Small intestine (tissue), 16 donors: ENCODE measurements around the gene SYT13. TPM values are rescaled to one million over a fixed set of nuclear protein-coding genes. Genes with fewer than 3 reads are reported as not detected.

Experiments
- DNase-seq, 2 donors: peaks; one replicate each; pipeline versions ENCODE4 v3.0.0 to v3.0.0-alpha.2; 2013
- FAIRE-seq: peaks from 2 replicates; lab custom pipeline; 2012; peaks lifted over from hg19 to GRCh38; lab: Jason Lieb, UNC
- H3K27ac ChIP-seq, 3 donors: one replicate each; pipeline ENCODE4 v1.5.1; 2013; ENCODE audit warnings: low read length in 2 of 3, mild to moderate bottlenecking in 2 of 3, control low read depth in 1 of 3, inconsistent platforms in 1 of 3, low read depth in 1 of 3, moderate library complexity in 1 of 3
- H3K27me3 ChIP-seq, 3 donors: one replicate each; pipeline ENCODE4 v1.6.1; 2013; ENCODE audit warnings: low read length in 3 of 3, inconsistent platforms in 1 of 3; ENCODE audit not compliant: control insufficient read depth in 3 of 3, insufficient read depth in 3 of 3
- H3K36me3 ChIP-seq, 3 donors: one replicate each; pipeline ENCODE4 v1.6.1; 2013; ENCODE audit warnings: low read length in 3 of 3, inconsistent platforms in 1 of 3, low read depth in 1 of 3, mild to moderate bottlenecking in 1 of 3, moderate library complexity in 1 of 3; ENCODE audit not compliant: control insufficient read depth in 3 of 3, insufficient read depth in 2 of 3
- H3K4me1 ChIP-seq, 3 donors: one replicate each; pipeline ENCODE4 v1.6.1; 2013; ENCODE audit warnings: low read length in 2 of 3, inconsistent platforms in 1 of 3, low read depth in 1 of 3, mild to moderate bottlenecking in 1 of 3, moderate library complexity in 1 of 3; ENCODE audit not compliant: control insufficient read depth in 3 of 3, insufficient read depth in 2 of 3
- H3K4me3 ChIP-seq, 3 donors: one replicate each; pipeline ENCODE4 v1.5.1; 2013; ENCODE audit warnings: low read length in 3 of 3, control low read depth in 1 of 3, inconsistent platforms in 1 of 3, low read depth in 1 of 3, mild to moderate bottlenecking in 1 of 3, moderate library complexity in 1 of 3
- H3K9me3 ChIP-seq, 2 donors: one replicate each; pipeline ENCODE4 v1.6.1; 2013; ENCODE audit warnings: low read depth in 1 of 2, low read length in 1 of 2; ENCODE audit not compliant: control insufficient read depth in 2 of 2, insufficient read depth in 1 of 2
- WGBS, 3 donors: extraction: QIAGEN DNeasy Blood & Tissue Kit; methylation state at CpG; one replicate each; pipeline ENCODE4 v1.1.7; 2013; 5-methylcytosine and 5-hydroxymethylcytosine counted together
- long read RNA-seq, 10 donors: transcript quantifications; one replicate each; lab custom pipeline, GENCODE V29; 2026
- polyA plus RNA-seq, 4 donors: library from polyadenylated mRNA; stranded (reverse) in 3 of 4; unstranded in 1 of 4; fragments of 200-250 nt in 3 of 4; fragments of 120-200 nt in 1 of 4; gene quantifications; one replicate each; pipeline versions ENCODE4 v1.2.1 to v1.2.3, GENCODE V29; 2013
- donor health status: healthy with polysubstance abuse.
- donor health status: control.
- donor health status: control.
- donor health status: Bipolar disorder and iron deficiency.
- donor health status: healthy.

Gene SYT13, protein sequence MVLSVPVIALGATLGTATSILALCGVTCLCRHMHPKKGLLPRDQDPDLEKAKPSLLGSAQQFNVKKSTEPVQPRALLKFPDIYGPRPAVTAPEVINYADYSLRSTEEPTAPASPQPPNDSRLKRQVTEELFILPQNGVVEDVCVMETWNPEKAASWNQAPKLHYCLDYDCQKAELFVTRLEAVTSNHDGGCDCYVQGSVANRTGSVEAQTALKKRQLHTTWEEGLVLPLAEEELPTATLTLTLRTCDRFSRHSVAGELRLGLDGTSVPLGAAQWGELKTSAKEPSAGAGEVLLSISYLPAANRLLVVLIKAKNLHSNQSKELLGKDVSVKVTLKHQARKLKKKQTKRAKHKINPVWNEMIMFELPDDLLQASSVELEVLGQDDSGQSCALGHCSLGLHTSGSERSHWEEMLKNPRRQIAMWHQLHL
- polyA plus RNA-seq = 10 to 100 TPM in 2 of 4 donors, 1 to 10 TPM in 2; 2.0 to 44.2 (median 12.3) TPM
- long read RNA-seq, donor 1, full-length matches to known transcripts = 4 of 10 reads
- long read RNA-seq, donor 1, partial matches to known transcripts = 6 of 10 reads
- long read RNA-seq, donor 1, other reads (novel, unspliced or antisense) = 0 of 10 reads
- long read RNA-seq, donor 2, full-length matches to known transcripts = 2 of 2 reads
- long read RNA-seq, donor 2, partial matches to known transcripts = 0 of 2 reads
- long read RNA-seq, donor 2, other reads (novel, unspliced or antisense) = 0 of 2 reads
- long read RNA-seq, donor 3, full-length matches to known transcripts = 2 of 2 reads
- long read RNA-seq, donor 3, partial matches to known transcripts = 0 of 2 reads
- long read RNA-seq, donor 3, other reads (novel, unspliced or antisense) = 0 of 2 reads
- long read RNA-seq, donor 4 = 0 reads
- long read RNA-seq, donor 5 = 0 reads
- long read RNA-seq, donor 6, full-length matches to known transcripts = 3 of 3 reads
- long read RNA-seq, donor 6, partial matches to known transcripts = 0 of 3 reads
- long read RNA-seq, donor 6, other reads (novel, unspliced or antisense) = 0 of 3 reads
- long read RNA-seq, donor 7 = 0 reads
- long read RNA-seq, donor 8 = 0 reads
- long read RNA-seq, donor 9 = 0 reads
- long read RNA-seq, donor 10, full-length matches to known transcripts = 10 of 10 reads
- long read RNA-seq, donor 10, partial matches to known transcripts = 0 of 10 reads
- long read RNA-seq, donor 10, other reads (novel, unspliced or antisense) = 0 of 10 reads

DNA sequence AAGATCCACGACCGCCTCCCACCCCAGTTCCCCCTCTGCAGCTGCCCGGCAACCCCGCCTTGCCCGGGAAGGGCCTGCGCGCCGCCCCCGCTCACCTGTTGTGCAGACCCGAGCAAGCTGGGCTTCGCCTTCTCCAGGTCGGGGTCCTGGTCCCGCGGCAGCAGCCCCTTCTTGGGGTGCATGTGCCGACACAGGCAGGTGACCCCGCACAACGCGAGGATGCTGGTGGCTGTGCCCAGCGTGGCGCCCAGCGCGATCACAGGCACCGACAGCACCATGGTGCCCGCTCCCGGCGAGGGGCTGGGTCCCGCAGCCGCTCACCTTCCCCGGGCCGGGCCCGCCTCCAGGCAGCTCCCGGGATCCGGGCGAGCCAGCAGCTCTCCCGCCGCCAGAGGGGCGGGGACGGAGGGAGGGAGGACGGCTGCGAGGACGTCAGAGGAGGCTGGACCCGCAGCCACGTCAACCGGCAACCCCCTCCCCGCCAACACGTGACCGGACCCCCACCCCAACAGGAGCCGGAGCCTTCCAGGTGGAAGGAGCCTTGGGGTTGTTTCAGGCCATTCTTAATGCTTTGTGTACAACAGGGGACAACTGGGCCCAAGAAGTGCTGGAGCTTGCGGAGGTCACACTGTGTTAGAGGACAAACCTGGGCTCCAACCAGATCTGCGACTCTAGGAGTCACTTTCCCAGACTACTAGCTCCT, at the start of gene SYT13:
Gene SYT13 (minus strand): TSS at position 412 of the 703 bp plus-strand sequence. CDS start 134 bp downstream, at position 278.
- Histone ChIP-seq H3K4me1 (peaks cover 0 to 21% (median 0%) of the 10 kb centered on the region in 3 donors), H3K27me3 (peaks cover 0 to 17% (median 0%) of the 10 kb centered on the region in 3 donors), H3K4me3 (peak within 1 kb of the TSS in 2 of 3 donors; percentile 72 to 74), H3K36me3 (no peaks in the 10 kb centered on the region), H3K27ac (peak within 1 kb of the TSS; percentile 34 to 79 (median 62)), H3K9me3 (peaks cover 0 to 6% of the 10 kb centered on the region in 2 donors)
- DNase-seq = peak; percentile 82 to 92
- 0 to 8% (median 3%) methylated on average over 27 to 50 of the region's 50 CpGs for WGBS, 3 donors
- FAIRE-seq = no peak

DNA sequence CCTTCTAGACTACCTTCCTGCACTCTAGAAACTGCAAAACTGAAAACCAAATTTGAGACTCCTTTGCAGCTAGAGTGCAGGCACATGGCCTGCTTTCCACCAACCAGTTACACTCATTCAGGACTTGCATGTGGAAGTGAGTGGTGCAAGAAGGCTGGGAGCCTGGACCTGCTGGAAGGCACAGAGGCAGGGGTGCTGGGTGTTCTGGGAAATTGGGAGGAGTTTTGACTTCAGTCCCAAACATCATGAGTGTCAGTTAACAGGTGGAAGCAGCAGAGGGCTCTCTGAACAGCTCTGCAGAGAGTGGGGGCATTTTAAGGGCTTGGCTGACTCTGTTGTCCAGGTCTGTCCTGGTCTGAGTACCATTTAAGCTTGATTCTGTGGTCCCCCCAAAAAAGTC, 49.3 kb upstream of the SYT13 start:
- DNase-seq = no peak
- Histone ChIP-seq H3K27ac (no peak overlapping the region), H3K4me1 (no peaks in the 10 kb centered on the region), H3K36me3 (no peaks in the 10 kb centered on the region), H3K4me3 (no peak overlapping the region), H3K27me3 (no peaks in the 10 kb centered on the region), H3K9me3 (no peaks in the 10 kb centered on the region)
- FAIRE-seq = no peak

DNA sequence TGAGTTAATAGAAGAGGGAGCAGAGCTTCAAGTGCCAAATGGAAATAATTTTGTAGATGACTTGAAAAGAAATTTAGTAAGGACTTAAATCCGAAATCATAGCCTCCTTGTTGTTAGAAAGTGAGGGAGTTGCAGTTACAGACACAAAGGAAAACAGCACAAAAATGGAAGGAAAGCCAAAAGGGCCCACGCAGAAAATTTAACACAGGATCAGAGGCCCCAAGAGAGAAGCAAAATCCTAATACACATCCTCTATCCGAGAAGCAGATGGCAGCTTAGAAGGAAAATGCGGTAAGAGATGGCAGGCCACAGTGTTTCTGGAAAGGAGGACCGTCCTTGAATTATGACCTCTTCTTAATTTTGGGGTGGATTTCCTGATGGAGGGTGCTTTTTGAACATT, 48.7 kb upstream of the SYT13 start:
- Histone ChIP-seq H3K4me3 (no peak overlapping the region), H3K9me3 (no peaks in the 10 kb centered on the region), H3K27ac (no peak overlapping the region), H3K4me1 (no peaks in the 10 kb centered on the region), H3K36me3 (no peaks in the 10 kb centered on the region), H3K27me3 (no peaks in the 10 kb centered on the region)
- no peak for DNase-seq
- no peak for FAIRE-seq
- WGBS, 3 donors = 86 to 93% (median 89%) methylated on average over 5 of the region's 5 CpGs

DNA sequence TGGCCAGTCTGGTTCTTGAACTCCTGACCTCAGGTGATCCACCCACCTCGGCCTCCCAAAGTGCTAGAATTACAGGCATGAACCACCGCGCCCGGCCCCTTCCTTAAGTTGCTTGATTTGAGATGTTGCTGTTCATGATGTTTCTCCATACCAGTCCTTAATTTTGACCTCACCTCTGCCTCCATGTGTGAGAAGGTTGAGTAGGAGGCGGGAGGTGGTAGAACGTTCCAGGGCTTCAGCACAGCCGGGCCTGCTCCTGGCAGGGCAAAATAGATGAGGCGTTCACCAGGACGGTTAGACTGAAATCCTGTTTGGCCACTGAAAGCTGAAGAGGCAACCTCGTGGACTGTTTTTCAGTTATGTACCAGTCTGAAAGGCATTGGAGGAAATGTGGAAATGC, 48.3 kb upstream of the SYT13 start:
- FAIRE-seq (no peak), DNase-seq (no peak)
- Histone ChIP-seq H3K27me3 (no peaks in the 10 kb centered on the region), H3K36me3 (no peaks in the 10 kb centered on the region), H3K9me3 (no peaks in the 10 kb centered on the region), H3K27ac (no peak overlapping the region), H3K4me1 (no peaks in the 10 kb centered on the region), H3K4me3 (no peak overlapping the region)
- 89 to 93% (median 92%) methylated on average over 10 of the region's 10 CpGs for WGBS, 3 donors

DNA sequence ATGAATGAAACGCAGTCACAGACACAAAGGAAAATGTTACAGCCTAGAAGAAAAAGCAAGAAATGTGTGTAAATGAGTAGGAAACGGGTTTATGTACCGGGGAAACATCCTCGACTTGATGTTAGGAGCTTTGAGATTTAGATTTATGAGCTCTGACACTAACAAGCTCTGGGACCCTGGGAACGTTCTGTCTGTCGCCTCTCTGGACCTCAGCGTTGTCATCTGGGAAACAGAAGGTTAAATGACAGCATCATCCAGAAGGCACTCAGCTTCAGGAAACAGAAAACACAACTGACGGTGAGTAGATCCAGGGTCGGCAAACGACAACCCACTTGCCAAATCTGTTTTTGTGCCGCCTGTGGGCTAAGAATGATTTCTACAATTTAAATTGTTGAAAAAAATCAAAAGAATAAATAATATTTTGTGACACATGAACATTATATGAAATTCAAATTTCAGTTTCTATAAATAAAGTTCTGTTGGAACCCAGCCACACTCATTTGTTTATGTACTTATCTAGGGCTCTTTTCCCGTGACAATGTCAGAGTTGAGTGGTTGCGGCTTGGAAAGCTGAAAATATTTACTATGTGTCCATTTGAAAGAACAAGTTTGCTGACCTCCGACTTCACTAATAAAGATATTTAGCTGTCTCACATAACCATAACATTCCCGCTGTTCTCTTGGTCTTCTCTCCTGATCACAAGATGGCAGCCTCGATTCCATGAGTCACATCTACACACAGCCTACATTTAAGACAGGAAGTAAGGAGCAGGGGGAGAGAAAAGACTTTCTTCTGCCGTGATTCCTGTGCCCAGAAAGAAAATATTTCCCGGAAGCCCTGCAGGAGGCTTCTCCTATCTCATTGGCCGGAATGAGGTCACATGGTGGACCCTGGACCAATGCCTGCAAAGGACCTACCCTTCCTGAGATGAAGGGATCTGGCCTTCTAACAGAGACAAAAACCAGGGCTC, 47.1 kb upstream of the SYT13 start:
- Histone ChIP-seq H3K27me3 (no peaks in the 10 kb centered on the region), H3K9me3 (no peaks in the 10 kb centered on the region), H3K27ac (peak overlapping the region in 2 of 3 donors; percentile 36 to 46), H3K36me3 (no peaks in the 10 kb centered on the region), H3K4me1 (no peaks in the 10 kb centered on the region), H3K4me3 (no peak overlapping the region)
- DNase-seq (peak; percentile 22 to 33), FAIRE-seq (no peak)
- 48 to 69% (median 64%) methylated on average over 19 of the region's 19 CpGs for WGBS, 3 donors

DNA sequence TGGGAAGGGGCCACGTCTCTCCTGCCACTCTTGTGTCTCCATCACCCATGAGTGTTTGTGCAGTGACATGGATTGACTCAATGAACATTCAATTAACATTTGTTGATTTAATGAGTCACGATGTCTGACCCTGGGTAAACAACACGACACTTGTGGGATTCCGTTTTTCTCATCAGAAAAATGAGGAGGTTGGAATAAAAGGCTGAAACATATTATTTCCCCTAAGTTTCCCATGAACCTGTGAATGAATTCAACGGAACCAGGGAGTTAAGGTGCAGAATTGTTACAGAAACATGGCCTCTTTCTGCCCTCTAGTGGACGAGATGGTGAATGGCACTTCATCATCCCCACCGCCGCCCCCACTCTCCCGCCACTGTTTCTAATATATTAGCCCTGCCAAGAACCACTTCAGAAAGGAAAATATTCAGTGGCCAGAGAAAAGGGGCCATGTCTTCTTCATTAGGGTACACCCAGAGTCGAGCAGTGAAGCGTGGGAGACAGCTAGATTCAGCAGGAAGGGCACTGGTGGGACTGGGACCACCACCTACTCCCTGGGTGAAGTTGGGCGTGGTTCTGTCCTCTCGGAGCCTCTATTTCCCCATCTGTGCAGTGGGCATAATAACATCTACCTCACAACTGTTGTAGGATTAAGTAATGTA, 46.3 kb upstream of the SYT13 start:
- no peaks in the 10 kb centered on the region for H3K36me3 ChIP-seq
- peaks cover 0 to 1% of the 10 kb centered on the region in 2 donors for H3K9me3 ChIP-seq
- no peaks in the 10 kb centered on the region for H3K27me3 ChIP-seq
- H3K27ac ChIP-seq = peak overlapping the region in 2 of 3 donors; percentile 36 to 41
- no peak for FAIRE-seq
- peak; percentile 57 to 60 for DNase-seq
- H3K4me3 ChIP-seq = no peak overlapping the region
- H3K4me1 ChIP-seq = no peaks in the 10 kb centered on the region
- 8 to 11% (median 10%) methylated on average over 13 of the region's 13 CpGs for WGBS, 3 donors

DNA sequence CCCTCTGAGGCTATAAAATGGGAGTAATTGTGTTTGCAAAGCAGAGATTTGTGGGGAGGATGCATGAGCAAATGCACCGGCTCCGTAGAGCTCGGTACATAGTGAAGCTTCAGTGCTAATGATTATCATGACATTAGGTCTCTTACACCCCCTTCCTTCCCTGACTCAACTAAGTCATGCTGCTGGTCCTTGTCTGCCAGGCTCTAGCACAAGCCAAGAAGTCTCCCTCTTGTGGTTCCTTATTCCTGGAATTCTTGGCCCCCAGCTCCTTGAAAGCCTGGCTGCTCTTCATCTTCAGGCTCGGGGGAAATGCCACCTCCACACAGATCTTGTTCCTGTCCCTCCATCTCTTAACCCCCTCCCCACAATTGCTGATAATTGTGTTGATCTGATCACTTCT, 45.7 kb upstream of the SYT13 start:
- WGBS, 3 donors = 39 to 49% (median 39%) methylated on average over 4 of the region's 4 CpGs
- no peaks in the 10 kb centered on the region for H3K36me3 ChIP-seq
- H3K4me3 ChIP-seq = no peak overlapping the region
- peaks cover 0 to 3% of the 10 kb centered on the region in 2 donors for H3K9me3 ChIP-seq
- DNase-seq (no peak), FAIRE-seq (no peak)
- H3K27ac ChIP-seq = no peak overlapping the region
- H3K27me3 ChIP-seq = no peaks in the 10 kb centered on the region
- no peaks in the 10 kb centered on the region for H3K4me1 ChIP-seq
